B cell (primary cell): ENCODE measurements around the gene NUDT21.
"Not testable (repeated sequence)": the region's sequence is repeated elsewhere in the genome, so short reads cannot be mapped to it uniquely, and the experiment has no call there.

Experiments
- CTCF ChIP-seq: fragments of 200-600 bp; IDR thresholded peaks from one replicate; pipeline ENCODE4 v1.8.0; 2022; ENCODE audit warnings: antibody characterized with exemption, mild to moderate bottlenecking
- EZH2 ChIP-seq: IDR thresholded peaks from 2 replicates; pipeline ENCODE4 v1.6.1; 2012; ENCODE audit warnings: borderline replicate concordance, low read depth, mild to moderate bottlenecking, moderate library complexity, low read length; ENCODE audit not compliant: insufficient read depth, poor library complexity, severe bottlenecking

- not testable (repeated sequence) for TF ChIP-seq CTCF, EZH2
Observed at GRCh38 chr16:56396724-56397123, 54.4 kb downstream of the NUDT21 start.
